Measurements from ENCODE around the gene HAND1. TPM values are rescaled to one million over a fixed set of nuclear protein-coding genes. Genes with fewer than 3 reads are reported as not detected.

The HAND1 gene
- total RNA-seq, 4 donors from 2014 or later, result not detected

DNA sequence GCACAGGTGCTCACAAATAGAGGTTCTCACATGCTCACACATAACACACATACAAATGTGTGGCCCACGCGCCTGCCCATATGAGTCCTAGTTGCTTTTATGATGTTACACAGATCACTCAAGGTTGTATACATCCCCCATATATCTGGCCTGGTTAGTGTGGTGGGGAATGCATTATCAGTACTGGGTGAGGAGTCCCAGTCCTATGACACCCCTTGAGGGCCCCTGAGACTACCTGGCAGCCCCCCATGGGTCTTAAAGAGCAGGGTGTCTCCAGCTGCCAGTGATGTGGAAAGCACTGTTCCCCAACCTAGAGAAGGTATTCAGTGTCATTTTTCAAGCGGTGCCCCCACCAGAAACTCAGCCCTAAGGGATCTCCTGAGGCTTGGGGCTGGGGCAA is 2.8 kb upstream of the HAND1 start:
- H3K9me3 ChIP-seq, result no peaks in the 10 kb centered on the region
- H3K4me3 ChIP-seq, result no peak overlapping the region
- DNase-seq, result no peak
- no peaks in the 10 kb centered on the region for H3K36me3 ChIP-seq
- H3K27me3 ChIP-seq, result peaks cover 50 to 100% (median 89%) of the 10 kb centered on the region in 4 donors
- peaks cover 33 to 68% (median 34%) of the 10 kb centered on the region in 3 donors for H3K4me1 ChIP-seq
- intact Hi-C loops (cut with DNase I), result no loop called here
- WGBS, 2 donors, result 21 to 28% methylated on average over 2 of the region's 3 CpGs
- H3K27ac ChIP-seq, result no peak overlapping the region
- TF ChIP-seq, protein P1, sequence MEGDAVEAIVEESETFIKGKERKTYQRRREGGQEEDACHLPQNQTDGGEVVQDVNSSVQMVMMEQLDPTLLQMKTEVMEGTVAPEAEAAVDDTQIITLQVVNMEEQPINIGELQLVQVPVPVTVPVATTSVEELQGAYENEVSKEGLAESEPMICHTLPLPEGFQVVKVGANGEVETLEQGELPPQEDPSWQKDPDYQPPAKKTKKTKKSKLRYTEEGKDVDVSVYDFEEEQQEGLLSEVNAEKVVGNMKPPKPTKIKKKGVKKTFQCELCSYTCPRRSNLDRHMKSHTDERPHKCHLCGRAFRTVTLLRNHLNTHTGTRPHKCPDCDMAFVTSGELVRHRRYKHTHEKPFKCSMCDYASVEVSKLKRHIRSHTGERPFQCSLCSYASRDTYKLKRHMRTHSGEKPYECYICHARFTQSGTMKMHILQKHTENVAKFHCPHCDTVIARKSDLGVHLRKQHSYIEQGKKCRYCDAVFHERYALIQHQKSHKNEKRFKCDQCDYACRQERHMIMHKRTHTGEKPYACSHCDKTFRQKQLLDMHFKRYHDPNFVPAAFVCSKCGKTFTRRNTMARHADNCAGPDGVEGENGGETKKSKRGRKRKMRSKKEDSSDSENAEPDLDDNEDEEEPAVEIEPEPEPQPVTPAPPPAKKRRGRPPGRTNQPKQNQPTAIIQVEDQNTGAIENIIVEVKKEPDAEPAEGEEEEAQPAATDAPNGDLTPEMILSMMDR (IDR thresholded peaks at IDR 0.05), result no peak
- TF ChIP-seq POLR2A (IDR thresholded peaks at IDR 0.05), result no peak

DNA sequence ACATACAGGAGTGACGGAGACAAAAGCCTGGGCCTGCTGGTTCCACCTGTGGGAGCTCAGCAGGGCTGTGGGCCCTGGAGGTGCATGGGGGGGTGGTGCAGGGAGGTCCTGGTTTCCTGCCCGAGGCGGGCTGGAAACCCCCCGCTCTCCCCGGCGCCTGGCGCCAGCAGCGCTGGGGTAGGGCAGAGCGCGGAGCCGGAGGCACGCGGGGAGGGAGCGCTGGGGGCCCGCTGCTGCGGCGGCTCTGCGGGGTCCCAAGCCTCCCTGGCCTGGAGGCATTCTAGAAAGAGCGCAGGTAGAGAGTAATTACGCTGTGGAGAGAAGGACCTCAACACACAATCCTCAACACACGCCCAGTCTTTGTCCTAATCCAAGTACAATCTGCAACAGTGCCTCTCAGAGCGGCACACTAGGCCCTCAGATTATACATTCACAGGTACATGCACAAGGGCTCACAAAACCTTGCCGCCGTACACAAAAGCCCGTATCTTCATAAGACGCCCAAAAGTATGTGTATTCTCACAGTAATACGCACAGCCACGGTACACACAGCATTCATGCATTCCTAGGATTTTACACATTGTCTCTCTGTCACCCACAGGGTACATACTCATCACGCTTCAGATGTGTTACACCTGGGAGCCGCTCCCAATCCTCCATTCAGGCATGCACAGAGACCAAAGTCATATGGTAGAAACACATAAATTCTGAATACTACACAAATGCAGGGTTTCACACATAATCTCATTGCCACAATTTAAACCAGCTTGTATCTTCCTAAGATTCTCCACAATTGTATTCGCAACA is 2.1 kb upstream of the HAND1 start:
- 15 to 20% methylated on average over 12 of the region's 31 CpGs for WGBS, 2 donors
- H3K27me3 ChIP-seq, result peaks cover 50 to 100% (median 92%) of the 10 kb centered on the region in 4 donors

DNA sequence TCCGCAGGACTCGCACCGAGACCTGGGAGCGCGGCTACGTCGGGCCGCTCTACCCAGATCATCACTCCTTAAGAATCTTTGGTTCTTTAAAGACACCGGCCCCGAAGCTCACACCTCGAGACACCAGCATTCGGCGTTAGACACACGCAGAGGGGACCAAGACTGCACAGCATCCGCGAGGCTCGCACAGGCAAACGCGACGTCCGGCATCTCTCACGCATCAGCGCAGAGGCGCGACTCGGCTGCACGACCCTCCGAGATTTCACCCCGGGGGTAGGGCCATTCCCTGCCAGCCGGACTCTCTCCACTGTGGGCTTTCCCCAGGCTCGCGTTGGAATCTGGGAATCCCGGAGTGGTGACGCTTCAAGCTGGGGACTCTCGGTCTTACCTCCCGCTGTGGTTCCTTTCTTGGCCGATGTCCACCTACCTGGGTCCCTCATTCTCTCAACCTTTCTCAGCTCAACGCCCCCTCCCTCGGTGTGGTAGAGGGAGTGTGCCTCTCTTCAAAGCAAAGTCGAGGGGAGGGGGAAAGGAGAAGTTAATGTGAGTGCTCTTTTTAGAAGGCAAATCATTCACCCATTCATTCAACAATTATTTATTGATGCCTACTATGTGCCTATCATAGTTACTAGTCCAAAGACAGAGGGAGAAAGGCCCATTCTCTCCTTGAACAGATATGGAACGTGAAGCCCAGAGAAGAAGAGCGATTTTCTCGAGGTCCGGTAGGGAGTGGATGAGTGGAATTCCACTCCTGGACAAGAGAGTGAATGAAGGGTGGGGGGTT is 1.3 kb upstream of the HAND1 start:
- Histone ChIP-seq H3K4me1 (peaks cover 38 to 81% (median 40%) of the 10 kb centered on the region in 3 donors), H3K27me3 (peaks cover 50 to 100% (median 92%) of the 10 kb centered on the region in 4 donors), H3K27ac (no peak overlapping the region), H3K9me3 (no peaks in the 10 kb centered on the region), H3K4me3 (peak overlapping the region in 1 of 4 donors; percentile 31), H3K36me3 (no peaks in the 10 kb centered on the region)
- intact Hi-C loops (cut with DNase I), result no loop called here
- WGBS, 2 donors, result 4 to 10% methylated on average over 20 to 31 of the region's 44 CpGs
- TF ChIP-seq, protein P1 (IDR thresholded peaks at IDR 0.05), result no peak
- no peak for TF ChIP-seq POLR2A (IDR thresholded peaks at IDR 0.05)
- no peak for DNase-seq

More for the DNA sequence above, 2.1 kb upstream of the HAND1 start:
- no peak overlapping the region for H3K27ac ChIP-seq
- peaks cover 38 to 75% (median 40%) of the 10 kb centered on the region in 3 donors for H3K4me1 ChIP-seq
- H3K9me3 ChIP-seq, result no peaks in the 10 kb centered on the region
- no peaks in the 10 kb centered on the region for H3K36me3 ChIP-seq
- H3K4me3 ChIP-seq, result no peak overlapping the region
- no peak for DNase-seq
- no peak for TF ChIP-seq POLR2A (IDR thresholded peaks at IDR 0.05)
- intact Hi-C loops (cut with DNase I), result no loop called here

DNA sequence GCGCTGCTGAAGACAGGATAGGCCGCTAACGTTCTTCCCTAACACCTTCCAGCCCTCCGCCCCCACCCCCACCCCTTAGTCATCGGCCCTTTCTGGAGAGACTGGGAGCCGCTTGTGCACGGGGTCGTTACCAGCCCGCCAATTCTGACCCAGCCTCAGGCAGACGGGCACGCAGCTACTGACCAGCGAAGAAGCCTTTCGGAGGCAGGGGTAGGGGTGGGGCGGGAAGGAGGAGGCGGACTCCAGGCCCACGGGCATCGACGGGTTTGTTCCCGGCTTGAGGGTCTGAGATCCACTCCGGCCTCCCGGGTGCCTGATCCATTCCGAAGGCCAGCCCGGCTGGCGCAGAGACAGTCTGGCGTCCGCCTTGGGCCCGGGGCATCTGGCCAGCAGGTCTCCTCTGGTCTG is 729 bp upstream of the HAND1 start:
- H3K27ac ChIP-seq, result no peak overlapping the region
- peak overlapping the region in 1 of 4 donors; percentile 31 for H3K4me3 ChIP-seq
- DNase-seq, result no peak
- peaks cover 52 to 100% (median 93%) of the 10 kb centered on the region in 4 donors for H3K27me3 ChIP-seq
- H3K4me1 ChIP-seq, result peaks cover 39 to 81% (median 42%) of the 10 kb centered on the region in 3 donors
- 14 to 20% methylated on average over 1 to 2 of the region's 27 CpGs for WGBS, 2 donors
- H3K9me3 ChIP-seq, result no peaks in the 10 kb centered on the region
- intact Hi-C loops (cut with DNase I), result no loop called here
- no peak for TF ChIP-seq POLR2A (IDR thresholded peaks at IDR 0.05)
- TF ChIP-seq, protein P1 (IDR thresholded peaks at IDR 0.05), result no peak
- no peaks in the 10 kb centered on the region for H3K36me3 ChIP-seq

DNA sequence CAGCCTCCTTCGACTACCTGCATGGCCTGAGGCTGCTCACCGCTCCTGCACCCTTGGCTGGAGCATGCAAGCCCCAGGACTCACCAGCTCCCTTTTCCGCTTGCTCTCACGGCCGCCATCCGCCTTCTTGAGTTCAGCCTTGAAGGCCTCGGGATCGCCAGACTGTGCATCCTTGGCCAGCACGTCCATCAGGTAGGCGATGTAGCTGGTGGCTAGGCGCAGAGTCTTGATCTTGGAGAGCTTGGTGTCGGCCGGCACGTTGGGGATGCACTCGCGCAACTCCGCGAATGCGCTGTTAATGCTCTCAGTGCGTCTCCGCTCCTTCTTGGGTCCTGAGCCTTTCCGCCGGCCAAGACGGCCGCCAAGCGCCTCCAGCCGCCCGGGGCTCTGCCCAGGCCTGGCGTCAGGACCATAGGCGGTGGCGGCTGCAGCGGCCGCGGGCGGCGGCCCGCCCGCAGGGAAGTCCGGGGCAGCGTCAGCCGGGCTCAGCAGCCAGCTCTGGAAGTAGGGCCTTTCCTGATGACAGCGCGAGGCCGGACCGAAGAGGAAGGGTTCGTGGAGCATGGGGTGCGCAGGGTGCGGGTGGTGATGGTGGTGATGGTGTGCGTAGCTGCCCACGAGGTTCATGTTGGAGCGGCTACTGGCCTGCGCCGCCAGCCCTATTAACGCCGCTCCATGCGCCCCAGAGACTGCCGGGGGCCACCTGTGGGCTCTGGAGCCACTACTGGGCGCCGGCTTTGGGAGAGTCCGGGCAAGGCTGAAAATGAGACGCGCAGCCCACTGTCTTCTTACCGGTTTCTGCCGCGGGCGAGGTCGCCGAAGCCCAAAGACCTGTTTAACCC is 424 bp downstream of the HAND1 start:
- peaks cover 43 to 81% (median 50%) of the 10 kb centered on the region in 3 donors for H3K4me1 ChIP-seq
- intact Hi-C loops (cut with DNase I), result no loop called here
- TF ChIP-seq, protein P1 (IDR thresholded peaks at IDR 0.05), result no peak
- no peak for TF ChIP-seq POLR2A (IDR thresholded peaks at IDR 0.05)
- peak overlapping the region in 3 of 4 donors; percentile 24 to 57 (median 34) for H3K4me3 ChIP-seq
- WGBS, 2 donors, result 8 to 21% methylated on average over 5 to 10 of the region's 68 CpGs
- H3K36me3 ChIP-seq, result no peaks in the 10 kb centered on the region
- no peak for DNase-seq
- peaks cover 53 to 100% (median 92%) of the 10 kb centered on the region in 4 donors for H3K27me3 ChIP-seq
- H3K27ac ChIP-seq, result no peak overlapping the region
- H3K9me3 ChIP-seq, result no peaks in the 10 kb centered on the region
